Mammary epithelial cell (primary cell): ENCODE data around the gene HAND2.

Source experiments
- CTCF ChIP-seq, 2 donors: IDR thresholded peaks in 1 of 2; conservative IDR thresholded peaks in 1 of 2; 2 replicates each; pipeline ENCODE4 v1.5.1; 2011 to 2012; ENCODE audit warnings: inconsistent platforms in 2 of 2, low read length in 2 of 2, mild to moderate bottlenecking in 2 of 2, control low read depth in 1 of 2, low read depth in 1 of 2; ENCODE audit not compliant: insufficient read depth in 1 of 2; ENCODE audit errors: extremely low read depth in 1 of 2
- EZH2 ChIP-seq: IDR thresholded peaks from 2 replicates; pipeline ENCODE4 v1.6.1; 2012; ENCODE audit warnings: low read length, inconsistent platforms, borderline replicate concordance

GRCh38 chr4:173525118-173526011, 4.7 kb downstream of the HAND2 start:
- no peak for TF ChIP-seq CTCF (conservative IDR thresholded peaks at IDR 0.05 in 1 of 2, IDR thresholded peaks at IDR 0.05 in 1 of 2; ENCODE audit: extremely low read depth in 1 of 2, insufficient read depth in 1 of 2, low read depth in 1 of 2, low read length in 2 of 2)
- TF ChIP-seq EZH2: peak; percentile 32
